ENCODE data around the gene MAT2A.
"Not testable (repeated sequence)": the region's sequence is repeated elsewhere in the genome, so short reads cannot be mapped to it uniquely, and the experiment has no call there.

Gene MAT2A

GRCh38 chr2:85541753-85542457 lies 2.9 kb downstream of the MAT2A start:
- TF ChIP-seq EZH2phosphoT487 (IDR thresholded peaks at IDR 0.05; ENCODE audit: borderline replicate concordance, low read length), result no peak
- TF ChIP-seq CTCF (IDR thresholded peaks at IDR 0.05; ENCODE audit: low read depth, low read length, poor library complexity, severe bottlenecking), result no peak
- Histone ChIP-seq H3K4me3 (ENCODE audit: low read length) (peak overlapping the region; percentile 100), H3K4me1 (ENCODE audit: control insufficient read depth, low read length) (peaks cover 30% of the 10 kb centered on the region), H3K9me2 (replicated peaks; ENCODE audit: control insufficient read depth, low read length) (no peaks in the 10 kb centered on the region), H4K20me1 (ENCODE audit: control insufficient read depth, insufficient read depth, low read depth, low read length) (peaks cover 34% of the 10 kb centered on the region), H3K9me3 (ENCODE audit: control insufficient read depth, insufficient read depth, low read length) (no peaks in the 10 kb centered on the region), H3K79me2 (ENCODE audit: control insufficient read depth, low read length) (peaks cover 61% of the 10 kb centered on the region), H3K27ac (ENCODE audit: low read depth, low read length) (no peak overlapping the region), H3K27me3 (ENCODE audit: control insufficient read depth, low read length) (no peaks in the 10 kb centered on the region), H3K36me3 (ENCODE audit: control insufficient read depth, low read length) (peaks cover 89% of the 10 kb centered on the region), H3K4me2 (ENCODE audit: low read length) (peak overlapping the region; percentile 98), H3F3A (ENCODE audit: control insufficient read depth, insufficient read depth) (peaks cover 68% of the 10 kb centered on the region)

- peaks cover 22% of the 10 kb centered on the region for H3K4me1 ChIP-seq (ENCODE audit: control insufficient read depth, low read length)
- H3K27ac ChIP-seq (ENCODE audit: low read depth, low read length), result no peak overlapping the region
- no peak overlapping the region for H3K4me2 ChIP-seq (ENCODE audit: low read length)
- H3K79me2 ChIP-seq (ENCODE audit: control insufficient read depth, low read length), result peaks cover 52% of the 10 kb centered on the region
- H4K20me1 ChIP-seq (ENCODE audit: control insufficient read depth, insufficient read depth, low read depth, low read length), result peaks cover 34% of the 10 kb centered on the region
- no peaks in the 10 kb centered on the region for H3K9me2 ChIP-seq (replicated peaks; ENCODE audit: control insufficient read depth, low read length)
- H3K27me3 ChIP-seq (ENCODE audit: control insufficient read depth, low read length), result no peaks in the 10 kb centered on the region
- H3K36me3 ChIP-seq (ENCODE audit: control insufficient read depth, low read length), result peaks cover 93% of the 10 kb centered on the region
- TF ChIP-seq EZH2phosphoT487 (IDR thresholded peaks at IDR 0.05; ENCODE audit: borderline replicate concordance, low read length) (no peak), CTCF (IDR thresholded peaks at IDR 0.05; ENCODE audit: low read depth, low read length, poor library complexity, severe bottlenecking) (no peak)
- no peaks in the 10 kb centered on the region for H3K9me3 ChIP-seq (ENCODE audit: control insufficient read depth, insufficient read depth, low read length)
- no peak overlapping the region for H3K4me3 ChIP-seq (ENCODE audit: low read length)
- H3F3A ChIP-seq (ENCODE audit: control insufficient read depth, insufficient read depth), result peaks cover 77% of the 10 kb centered on the region
Observed at GRCh38 chr2:85542777-85543176, 3.8 kb downstream of the MAT2A start.

- peaks cover 34% of the 10 kb centered on the region for H4K20me1 ChIP-seq (ENCODE audit: control insufficient read depth, insufficient read depth, low read depth, low read length)
- peaks cover 37% of the 10 kb centered on the region for H3K79me2 ChIP-seq (ENCODE audit: control insufficient read depth, low read length)
- H3K4me3 ChIP-seq (ENCODE audit: low read length); H3K27me3 ChIP-seq (ENCODE audit: control insufficient read depth, low read length); H3K27ac ChIP-seq (ENCODE audit: low read depth, low read length); H3K9me3 ChIP-seq (ENCODE audit: control insufficient read depth, insufficient read depth, low read length); H3K9me2 ChIP-seq (replicated peaks; ENCODE audit: control insufficient read depth, low read length); H3K4me2 ChIP-seq (ENCODE audit: low read length): not testable (repeated sequence)
- H3K4me1 ChIP-seq (ENCODE audit: control insufficient read depth, low read length), result peaks cover 22% of the 10 kb centered on the region
- peaks cover 87% of the 10 kb centered on the region for H3K36me3 ChIP-seq (ENCODE audit: control insufficient read depth, low read length)
- peaks cover 87% of the 10 kb centered on the region for H3F3A ChIP-seq (ENCODE audit: control insufficient read depth, insufficient read depth)
Observed at GRCh38 chr2:85544254-85544691, 5.3 kb downstream of the MAT2A start.

- H3K27me3 ChIP-seq (ENCODE audit: control insufficient read depth, low read length); H3K9me3 ChIP-seq (ENCODE audit: control insufficient read depth, insufficient read depth, low read length); H3K27ac ChIP-seq (ENCODE audit: low read depth, low read length); H3K4me2 ChIP-seq (ENCODE audit: low read length); H3K9me2 ChIP-seq (replicated peaks; ENCODE audit: control insufficient read depth, low read length); H3K4me3 ChIP-seq (ENCODE audit: low read length): not testable (repeated sequence)
- peaks cover 83% of the 10 kb centered on the region for H3K36me3 ChIP-seq (ENCODE audit: control insufficient read depth, low read length)
- peaks cover 28% of the 10 kb centered on the region for H3K79me2 ChIP-seq (ENCODE audit: control insufficient read depth, low read length)
- peaks cover 28% of the 10 kb centered on the region for H4K20me1 ChIP-seq (ENCODE audit: control insufficient read depth, insufficient read depth, low read depth, low read length)
- H3F3A ChIP-seq (ENCODE audit: control insufficient read depth, insufficient read depth), result peaks cover 82% of the 10 kb centered on the region
- H3K4me1 ChIP-seq (ENCODE audit: control insufficient read depth, low read length), result peaks cover 21% of the 10 kb centered on the region
Observed at GRCh38 chr2:85544915-85545779, 6.2 kb downstream of the MAT2A start.
